CD14-positive monocyte (primary cell): ENCODE measurements around the gene UAP1L1. TPM values are rescaled to one million over a fixed set of nuclear protein-coding genes. Genes with fewer than 3 reads are reported as not detected.
A peak's percentile ranks its signal among the peaks of the same experiment; 100 is the strongest.

Experiments used
- DNase-seq, 3 donors: peaks; one replicate each; pipeline ENCODE4 v3.0.0-alpha.2; 2011 to 2022
- H2AFZ ChIP-seq: 2 replicates; pipeline ENCODE4 v1.6.0; 2012; ENCODE audit warnings: mild to moderate bottlenecking, low read depth, low read length, inconsistent platforms; ENCODE audit not compliant: insufficient read depth, poor library complexity, severe bottlenecking
- H3K27ac ChIP-seq, 2 donors: 1 replicate in 1 of 2; 2 replicates in 1 of 2; pipeline ENCODE4 v1.5.1; 2012 to 2013; ENCODE audit warnings: low read length in 2 of 2, control low read depth in 1 of 2, inconsistent platforms in 1 of 2, low read depth in 1 of 2, mild to moderate bottlenecking in 1 of 2
- H3K27me3 ChIP-seq, 2 donors: one replicate each; pipeline versions ENCODE4 v1.6.0 to v1.6.1; 2011 to 2013; ENCODE audit warnings: low read length in 2 of 2; ENCODE audit not compliant: control insufficient read depth in 2 of 2, insufficient read depth in 2 of 2
- H3K36me3 ChIP-seq, 2 donors: replicated peaks in 1 of 2; 1 replicate in 1 of 2; 2 replicates in 1 of 2; pipeline versions ENCODE4 v1.5.1 to v1.6.1; 2012 to 2013; ENCODE audit warnings: low read length in 2 of 2, control low read depth in 1 of 2, inconsistent platforms in 1 of 2, mild to moderate bottlenecking in 1 of 2; ENCODE audit not compliant: insufficient read depth in 2 of 2, control insufficient read depth in 1 of 2
- H3K4me1 ChIP-seq, 2 donors: 1 replicate in 1 of 2; 2 replicates in 1 of 2; pipeline versions ENCODE4 v1.5.1 to v1.6.1; 2012 to 2013; ENCODE audit warnings: low read length in 2 of 2, control low read depth in 1 of 2, inconsistent platforms in 1 of 2, mild to moderate bottlenecking in 1 of 2, moderate library complexity in 1 of 2; ENCODE audit not compliant: insufficient read depth in 2 of 2, control insufficient read depth in 1 of 2
- H3K4me2 ChIP-seq: replicated peaks from 2 replicates; pipeline ENCODE3; 2012; ENCODE audit warnings: low read length, moderate library complexity, mild to moderate bottlenecking; ENCODE audit not compliant: poor library complexity, severe bottlenecking; ENCODE audit errors: extremely low read depth
- H3K4me3 ChIP-seq, 3 experiments: fragments of 200-600 bp in 1 of 3; sonication (generic) in 1 of 3; replicated peaks in 1 of 3; 1 replicate in 2 of 3; 2 replicates in 1 of 3; pipeline ENCODE4 v1.5.1; 2011 to 2013; ENCODE audit warnings: low read length in 3 of 3, mild to moderate bottlenecking in 3 of 3, control low read depth in 2 of 3, low read depth in 2 of 3, inconsistent platforms in 1 of 3, moderate library complexity in 1 of 3
- H3K79me2 ChIP-seq: 2 replicates; pipeline ENCODE4 v1.6.0; 2012; ENCODE audit warnings: mild to moderate bottlenecking, control low read depth, inconsistent platforms, low read length, moderate library complexity; ENCODE audit not compliant: insufficient read depth
- H3K9ac ChIP-seq: 2 replicates; pipeline ENCODE4 v1.6.0; 2017; ENCODE audit warnings: low read length, mild to moderate bottlenecking; ENCODE audit not compliant: insufficient read depth, poor library complexity, severe bottlenecking
- H3K9me3 ChIP-seq, 2 donors: replicated peaks in 1 of 2; 1 replicate in 1 of 2; 2 replicates in 1 of 2; pipeline versions ENCODE4 v1.5.1 to v1.6.1; 2012 to 2013; ENCODE audit warnings: low read length in 2 of 2, control low read depth in 1 of 2; ENCODE audit not compliant: control insufficient read depth in 1 of 2, insufficient read depth in 1 of 2
- H4K20me1 ChIP-seq: 2 replicates; pipeline ENCODE4 v1.6.0; 2012; ENCODE audit warnings: mild to moderate bottlenecking, low read length, control low read depth, moderate library complexity; ENCODE audit not compliant: insufficient read depth
- H3K27ac Mint-ChIP-seq, 7 donors: one replicate each; pipeline ENCODE4 v1.8.0; 2020; ENCODE audit warnings: mild to moderate bottlenecking in 7 of 7, mixed read lengths in 7 of 7, moderate library complexity in 6 of 7, inconsistent platforms in 2 of 7
- H3K27me3 Mint-ChIP-seq, 3 donors: one replicate each; pipeline ENCODE4 v1.8.0; 2021 to 2022; ENCODE audit warnings: low read depth in 3 of 3, mild to moderate bottlenecking in 3 of 3, mixed read lengths in 3 of 3, moderate library complexity in 3 of 3, inconsistent platforms in 1 of 3
- H3K36me3 Mint-ChIP-seq, 2 donors: one replicate each; pipeline ENCODE4 v1.8.0; 2020; ENCODE audit warnings: mixed read lengths in 2 of 2, inconsistent platforms in 1 of 2, mild to moderate bottlenecking in 1 of 2
- H3K4me1 Mint-ChIP-seq: one replicate; pipeline ENCODE4 v1.8.0; 2020; ENCODE audit warnings: mild to moderate bottlenecking, mixed read lengths
- H3K4me3 Mint-ChIP-seq, 2 donors: one replicate each; pipeline ENCODE4 v1.8.0; 2020; ENCODE audit warnings: mild to moderate bottlenecking in 2 of 2, mixed read lengths in 2 of 2, moderate library complexity in 1 of 2
- H3K9me3 Mint-ChIP-seq, 7 donors: one replicate each; pipeline ENCODE4 v1.8.0; 2020 to 2022; ENCODE audit warnings: mixed read lengths in 7 of 7, mild to moderate bottlenecking in 6 of 7, moderate library complexity in 6 of 7, inconsistent platforms in 2 of 7
- CTCF ChIP-seq: fragments of 200-600 bp; IDR thresholded peaks from one replicate; pipeline ENCODE4 v1.8.0; 2022; ENCODE audit warnings: antibody characterized with exemption, mild to moderate bottlenecking
- WGBS: methylation state at CpG from one replicate; pipeline ENCODE4 v1.1.5; 2013; ENCODE audit warnings: missing lambda C conversion rate; ENCODE audit not compliant: insufficient coverage; 5-methylcytosine and 5-hydroxymethylcytosine counted together
- intact Hi-C, 2 donors: fragments of 100-400 bp; cut with micrococcal nuclease; formaldehyde crosslinking; loops; one replicate each; pipeline versions ENCODE4 v1.15.0 to v1.15.1; 2023
- polyA plus RNA-seq, 3 donors: library from polyadenylated mRNA; depleted of rRNA in 1 of 3; unstranded in 2 of 3; stranded (reverse) in 1 of 3; fragments of 300-500 nt in 2 of 3; fragments of >200 nt in 1 of 3; fragmentation: Illumina TruSeq in 2 of 3; gene quantifications; 1 replicate in 2 of 3; 2 replicates in 1 of 3; pipeline ENCODE4 v1.2.3, GENCODE V29; 2012 to 2021

Gene UAP1L1
- polyA plus RNA-seq, 3 donors: 5.7 to 16.7 (median 14.8) TPM

GRCh38 chr9:137071282-137071681 lies 6.0 kb upstream of the UAP1L1 start:
- H3K4me2 ChIP-seq: peak overlapping the region; percentile 76
- H3K9me3 ChIP-seq: no peaks in the 10 kb centered on the region
- H3K9ac ChIP-seq: peak overlapping the region; percentile 48

DNA sequence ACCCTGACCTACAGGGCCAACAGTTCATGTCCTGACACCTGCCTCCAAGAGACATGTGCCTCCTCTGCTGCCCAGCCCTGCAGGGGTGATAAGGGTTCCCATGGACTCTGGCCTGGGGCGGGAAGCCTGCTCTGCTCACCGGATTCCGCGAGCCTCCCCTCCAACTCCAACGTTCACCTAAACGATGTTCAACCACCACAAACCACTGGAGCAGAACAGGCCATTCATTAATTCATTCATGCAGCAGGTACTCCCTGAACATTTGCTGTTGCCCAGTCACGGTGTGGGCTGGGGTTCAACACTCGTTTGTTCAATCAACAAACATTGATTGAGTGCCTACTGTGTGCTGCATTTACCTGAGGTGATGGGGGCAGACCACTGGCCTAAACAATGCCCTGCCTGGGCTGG lies 3.3 kb upstream of the UAP1L1 start:
- Mint-ChIP-seq H3K4me1 (peaks cover 69% of the 10 kb centered on the region), H3K4me3 (no peak overlapping the region), H3K27me3 (peaks cover 0 to 3% (median 0%) of the 10 kb centered on the region in 3 donors), H3K27ac (peak overlapping the region; percentile 87 to 96 (median 93)), H3K36me3 (peaks cover 0 to 6% of the 10 kb centered on the region in 2 donors), H3K9me3 (peaks cover 0 to 4% (median 2%) of the 10 kb centered on the region in 7 donors)
- DNase-seq: no peak
- H3K27ac ChIP-seq: peak overlapping the region in 1 of 2 donors; percentile 87
- WGBS: 81% methylated on average over 8 of the region's 8 CpGs
- no peak overlapping the region for H3K4me3 ChIP-seq
- H4K20me1 ChIP-seq: peaks cover 10% of the 10 kb centered on the region
- peaks cover 43 to 82% of the 10 kb centered on the region in 2 donors for H3K4me1 ChIP-seq
- H3K79me2 ChIP-seq: peaks cover 2% of the 10 kb centered on the region
- H3K9me3 ChIP-seq: no peaks in the 10 kb centered on the region
- TF ChIP-seq CTCF: no peak
- intact Hi-C loops: no loop called here
- peaks cover 0 to 5% of the 10 kb centered on the region in 2 donors for H3K27me3 ChIP-seq
- H3K9ac ChIP-seq: no peak overlapping the region
- no peaks in the 10 kb centered on the region for H3K36me3 ChIP-seq
- no peak overlapping the region for H2AFZ ChIP-seq
- H3K4me2 ChIP-seq: no peak overlapping the region

More at GRCh38 chr9:137071282-137071681, 6.0 kb upstream of the UAP1L1 start:
- H4K20me1 ChIP-seq: no peaks in the 10 kb centered on the region
- H3K79me2 ChIP-seq: peaks cover 6% of the 10 kb centered on the region
- H3K27ac ChIP-seq: peak overlapping the region in 1 of 2 donors; percentile 56
- peak overlapping the region; percentile 76 for H2AFZ ChIP-seq
- Mint-ChIP-seq H3K9me3 (peaks cover 0 to 4% (median 2%) of the 10 kb centered on the region in 7 donors), H3K27me3 (peaks cover 0 to 3% (median 3%) of the 10 kb centered on the region in 3 donors), H3K4me3 (peak overlapping the region; percentile 75 to 91), H3K27ac (peak overlapping the region; percentile 41 to 96 (median 89)), H3K4me1 (peaks cover 68% of the 10 kb centered on the region), H3K36me3 (peaks cover 0 to 4% of the 10 kb centered on the region in 2 donors)
- peaks cover 0 to 5% of the 10 kb centered on the region in 2 donors for H3K27me3 ChIP-seq
- peak overlapping the region in 2 of 3 experiments; percentile 39 to 71 for H3K4me3 ChIP-seq
- WGBS: 94% methylated on average over 2 of the region's 2 CpGs
- H3K36me3 ChIP-seq: no peaks in the 10 kb centered on the region
- H3K4me1 ChIP-seq: peaks cover 41 to 80% of the 10 kb centered on the region in 2 donors
- DNase-seq: no peak
- intact Hi-C loops: loop anchor here in 1 of 2 donors (2.0 kb wide), 1 partner anchor 16 kb away; the partner anchor contains the start of gene MAN1B1
- TF ChIP-seq CTCF: no peak
